Left ventricle myocardium inferior (tissue), 1 donor: ENCODE data around the gene MMRN2. TPM values are rescaled to one million over a fixed set of nuclear protein-coding genes. Genes with fewer than 3 reads are reported as not detected.
A peak's percentile ranks its signal among the peaks of the same experiment; 100 is the strongest.

Experiments used
- DNase-seq: peaks from one replicate; pipeline ENCODE4 v3.0.0-alpha.2; 2020
- H3K27ac ChIP-seq: fragments of 200-600 bp; replicated peaks from 2 replicates; pipeline ENCODE4 v1.8.0; 2021
- H3K27me3 ChIP-seq: fragments of 200-600 bp; 2 replicates; pipeline ENCODE4 v1.8.0; 2021; ENCODE audit warnings: low read depth
- H3K36me3 ChIP-seq: fragments of 200-600 bp; 2 replicates; pipeline ENCODE4 v1.8.0; 2021
- H3K4me1 ChIP-seq: fragments of 200-600 bp; 2 replicates; pipeline ENCODE4 v1.8.0; 2021
- H3K4me3 ChIP-seq: fragments of 200-600 bp; 2 replicates; pipeline ENCODE4 v1.8.0; 2021; ENCODE audit warnings: mild to moderate bottlenecking, moderate library complexity
- H3K9me3 ChIP-seq: fragments of 200-600 bp; replicated peaks from 2 replicates; pipeline ENCODE4 v1.8.0; 2021
- intact Hi-C: fragments of 100-400 bp; cut with micrococcal nuclease; formaldehyde crosslinking; loops from one replicate; pipeline ENCODE4 v1.11.0; 2022
- total RNA-seq: library from RNA; stranded (reverse); fragmentation: NEBNext Ultra II Directional; extraction: Animal tissue kit (Norgen Biotek cat#: 25700); gene quantifications from one replicate; pipeline ENCODE4 v1.2.1, GENCODE V29; 2021
- TF ChIP-seq, protein P1 (sequence below): fragments of 200-600 bp; IDR thresholded peaks from 2 replicates; pipeline ENCODE4 v1.8.0; 2021; ENCODE audit warnings: antibody characterized with exemption, mild to moderate bottlenecking, borderline replicate concordance
- donor health status: DM: no; HTN: yes; CAD: no; lungs with severe emphysema.

Gene MMRN2
- total RNA-seq, 1 donor from 2014 or later: 32.1 TPM

DNA sequence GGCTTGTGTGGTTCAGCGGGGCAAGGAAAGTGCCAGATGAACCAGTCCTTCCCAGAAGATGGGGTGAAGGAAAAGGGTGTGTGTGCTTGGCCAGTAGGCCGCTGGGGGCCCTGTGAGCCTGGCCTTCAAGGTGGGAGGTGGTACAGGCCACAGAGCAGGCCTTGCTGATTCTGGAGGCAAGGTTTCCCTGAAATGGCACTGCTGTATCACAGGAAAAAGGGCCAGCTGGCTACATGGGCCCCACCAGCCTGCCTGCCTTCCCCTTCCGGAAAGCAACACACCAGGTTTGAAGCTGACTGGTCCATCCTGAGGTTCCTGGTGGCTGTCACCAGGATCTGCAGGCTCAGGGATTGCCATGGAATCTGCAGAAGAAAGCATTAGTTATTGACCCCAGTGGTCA is 12.5 kb downstream of the MMRN2 start:
- TF ChIP-seq, protein P1, sequence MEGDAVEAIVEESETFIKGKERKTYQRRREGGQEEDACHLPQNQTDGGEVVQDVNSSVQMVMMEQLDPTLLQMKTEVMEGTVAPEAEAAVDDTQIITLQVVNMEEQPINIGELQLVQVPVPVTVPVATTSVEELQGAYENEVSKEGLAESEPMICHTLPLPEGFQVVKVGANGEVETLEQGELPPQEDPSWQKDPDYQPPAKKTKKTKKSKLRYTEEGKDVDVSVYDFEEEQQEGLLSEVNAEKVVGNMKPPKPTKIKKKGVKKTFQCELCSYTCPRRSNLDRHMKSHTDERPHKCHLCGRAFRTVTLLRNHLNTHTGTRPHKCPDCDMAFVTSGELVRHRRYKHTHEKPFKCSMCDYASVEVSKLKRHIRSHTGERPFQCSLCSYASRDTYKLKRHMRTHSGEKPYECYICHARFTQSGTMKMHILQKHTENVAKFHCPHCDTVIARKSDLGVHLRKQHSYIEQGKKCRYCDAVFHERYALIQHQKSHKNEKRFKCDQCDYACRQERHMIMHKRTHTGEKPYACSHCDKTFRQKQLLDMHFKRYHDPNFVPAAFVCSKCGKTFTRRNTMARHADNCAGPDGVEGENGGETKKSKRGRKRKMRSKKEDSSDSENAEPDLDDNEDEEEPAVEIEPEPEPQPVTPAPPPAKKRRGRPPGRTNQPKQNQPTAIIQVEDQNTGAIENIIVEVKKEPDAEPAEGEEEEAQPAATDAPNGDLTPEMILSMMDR: no peak
- Histone ChIP-seq H3K27ac (peak overlapping the region; percentile 38), H3K27me3 (no peaks in the 10 kb centered on the region), H3K36me3 (peaks cover 23% of the 10 kb centered on the region), H3K4me1 (peaks cover 76% of the 10 kb centered on the region), H3K9me3 (no peaks in the 10 kb centered on the region), H3K4me3 (peak overlapping the region; percentile 15)
- no peak for DNase-seq
- intact Hi-C loops: no loop called here

DNA sequence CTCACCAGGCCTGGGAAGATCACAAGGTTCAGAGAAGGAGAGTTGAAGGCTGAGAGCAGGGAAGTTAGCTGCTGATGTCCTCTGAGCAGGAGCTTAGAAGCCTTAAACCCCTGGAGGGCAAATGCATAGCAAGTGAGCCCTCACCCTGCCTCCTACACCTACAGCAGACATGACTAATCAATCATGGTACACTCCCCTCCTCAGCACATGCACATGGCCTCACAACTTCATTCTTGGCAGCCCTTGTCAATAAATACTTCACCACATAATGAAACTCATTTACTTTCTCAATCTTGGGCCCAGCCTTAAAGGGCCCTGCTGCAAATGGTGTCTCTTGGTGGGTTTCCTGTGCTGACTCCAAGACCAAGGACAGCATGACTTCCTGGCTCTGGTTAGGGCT is 12.9 kb downstream of the MMRN2 start:
- intact Hi-C loops: no loop called here
- H3K27ac ChIP-seq: peak overlapping the region; percentile 38
- peaks cover 72% of the 10 kb centered on the region for H3K4me1 ChIP-seq
- peaks cover 23% of the 10 kb centered on the region for H3K36me3 ChIP-seq
- TF ChIP-seq, protein P1: no peak
- no peak for DNase-seq
- no peaks in the 10 kb centered on the region for H3K9me3 ChIP-seq
- H3K27me3 ChIP-seq: no peaks in the 10 kb centered on the region
- no peak overlapping the region for H3K4me3 ChIP-seq

DNA sequence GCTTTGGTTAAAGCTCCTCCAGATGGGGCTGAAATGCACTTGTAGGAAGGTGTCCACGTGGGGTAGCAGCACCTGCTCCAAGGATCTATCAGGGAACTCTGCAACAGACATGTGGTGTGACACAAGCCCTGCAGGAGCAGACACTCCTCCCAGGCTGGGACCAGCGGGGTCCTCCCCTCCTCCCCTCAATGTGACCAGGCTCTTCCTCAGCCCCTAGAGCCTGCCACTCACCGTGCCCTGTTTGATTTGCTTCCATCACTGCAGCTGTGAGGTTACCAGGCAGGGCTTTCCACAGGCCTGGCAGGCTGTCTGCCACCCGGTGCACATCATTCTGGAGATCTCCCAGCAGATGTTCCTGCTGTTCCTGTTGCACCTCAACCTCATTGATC is 13.4 kb downstream of the MMRN2 start:
- TF ChIP-seq, protein P1: no peak
- Histone ChIP-seq H3K4me1 (peaks cover 70% of the 10 kb centered on the region), H3K9me3 (no peaks in the 10 kb centered on the region), H3K27ac (no peak overlapping the region), H3K27me3 (no peaks in the 10 kb centered on the region), H3K36me3 (peaks cover 23% of the 10 kb centered on the region), H3K4me3 (no peak overlapping the region)
- intact Hi-C loops: no loop called here
- no peak for DNase-seq

DNA sequence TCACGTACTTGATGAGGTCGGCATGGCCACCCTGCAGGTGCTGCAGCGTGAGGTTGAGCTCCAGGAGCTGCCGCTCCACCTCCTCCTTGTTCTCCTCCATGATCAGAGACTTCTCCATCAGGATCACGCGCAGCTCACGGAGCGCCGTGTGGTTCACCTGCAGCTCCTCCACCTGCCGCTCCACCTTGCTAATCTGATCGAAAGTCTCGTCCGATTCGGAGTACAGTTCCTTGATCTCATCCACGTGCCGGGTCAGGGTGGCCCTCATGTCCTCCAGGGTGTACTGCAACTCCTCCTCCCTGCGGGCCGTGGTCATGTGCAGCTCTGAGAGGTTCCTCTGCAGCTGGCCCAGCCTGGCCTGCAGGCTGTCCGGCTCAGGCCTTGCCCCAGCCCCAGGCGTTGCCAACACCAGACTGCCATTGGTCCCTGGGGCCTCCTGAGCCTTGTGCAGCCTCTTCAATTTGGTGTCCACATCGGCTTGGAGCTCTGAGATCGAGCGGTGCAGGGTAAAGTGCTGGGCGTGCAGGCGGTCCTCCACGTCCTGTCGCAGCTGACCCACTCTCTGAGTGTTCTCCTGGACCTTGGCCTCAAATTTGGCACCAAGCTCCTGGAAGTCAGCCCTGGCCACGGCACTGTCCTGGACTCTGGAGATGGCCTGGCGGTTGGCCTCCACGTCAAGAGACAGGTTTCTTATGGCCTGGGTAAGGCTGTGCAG is 13.9 kb downstream of the MMRN2 start:
- TF ChIP-seq, protein P1: no peak
- intact Hi-C loops: no loop called here
- Histone ChIP-seq H3K4me3 (no peak overlapping the region), H3K27me3 (no peaks in the 10 kb centered on the region), H3K36me3 (peaks cover 24% of the 10 kb centered on the region), H3K4me1 (peaks cover 70% of the 10 kb centered on the region), H3K27ac (no peak overlapping the region), H3K9me3 (no peaks in the 10 kb centered on the region)
- DNase-seq: no peak

DNA sequence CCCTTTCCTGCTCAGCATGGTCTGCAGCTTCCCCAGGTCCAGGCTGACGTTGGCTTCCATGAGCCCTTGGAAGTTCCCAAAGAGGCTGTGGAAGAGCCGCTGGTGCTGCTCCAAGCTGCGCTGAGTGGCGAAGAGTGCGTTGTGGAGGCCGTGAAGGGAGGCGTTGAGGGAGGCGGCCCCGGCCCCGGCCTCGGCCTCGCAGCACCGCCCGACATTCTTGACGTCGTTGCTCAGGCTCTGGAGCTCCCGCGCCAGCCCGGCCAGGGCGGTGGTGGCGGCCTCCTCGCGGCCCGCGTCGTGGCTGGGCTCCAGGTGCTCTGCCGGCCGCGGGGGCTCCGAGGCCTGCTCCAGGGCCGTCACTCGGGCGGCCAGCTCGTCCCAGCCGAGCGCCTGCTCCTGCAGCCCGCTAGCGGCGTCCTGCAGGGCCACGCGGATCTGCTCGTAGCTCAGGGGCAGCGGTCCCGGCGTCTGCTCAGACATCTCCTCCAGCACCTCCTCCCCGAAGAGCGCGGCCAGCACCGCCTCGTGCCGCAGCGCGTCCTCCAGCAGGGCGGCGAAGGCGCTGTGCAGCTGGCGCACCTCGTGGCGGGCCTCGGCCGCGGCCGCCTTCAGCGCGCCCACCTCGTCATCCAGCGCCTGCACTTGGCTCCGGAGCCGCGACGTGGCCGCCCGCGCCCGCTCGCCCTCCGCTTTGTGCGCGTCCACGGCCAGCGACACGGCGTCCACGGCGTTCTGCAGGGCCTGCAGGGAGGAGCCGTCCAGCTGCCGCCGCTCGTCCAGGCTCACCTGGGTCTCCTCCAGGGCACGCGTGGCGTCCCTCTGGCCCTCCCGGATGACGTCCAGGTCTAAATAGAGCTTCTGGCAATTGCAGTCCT is 14.7 kb downstream of the MMRN2 start:
- intact Hi-C loops: no loop called here
- TF ChIP-seq, protein P1: no peak
- H3K27ac ChIP-seq: no peak overlapping the region
- H3K4me1 ChIP-seq: peaks cover 64% of the 10 kb centered on the region
- no peaks in the 10 kb centered on the region for H3K27me3 ChIP-seq
- no peak for DNase-seq
- H3K36me3 ChIP-seq: peaks cover 32% of the 10 kb centered on the region
- H3K9me3 ChIP-seq: no peaks in the 10 kb centered on the region
- H3K4me3 ChIP-seq: peak overlapping the region; percentile 49
